Measurements from ENCODE around the gene TRMT1L.

- TF ChIP-seq CTCF (IDR thresholded peaks at IDR 0.05) (no peak), POLR2A (IDR thresholded peaks at IDR 0.05) (no peak)
These were observed 27.0 kb downstream of the TRMT1L start for GRCh38 chr1:185129708-185130107.
